GM21576 (cell line): Measurements from ENCODE around the gene STAT4.
"Not testable (repeated sequence)": the region's sequence is repeated elsewhere in the genome, so short reads cannot be mapped to it uniquely, and the experiment has no call there.

Experiments
- ATAC-seq: cut with Tn5 transposase; IDR thresholded peaks from one replicate; pipeline ENCODE4 v1.9.1; 2021; ENCODE audit warnings: mild to moderate bottlenecking, moderate library complexity; ENCODE audit not compliant: unreplicated experiment

STAT4 gene

DNA sequence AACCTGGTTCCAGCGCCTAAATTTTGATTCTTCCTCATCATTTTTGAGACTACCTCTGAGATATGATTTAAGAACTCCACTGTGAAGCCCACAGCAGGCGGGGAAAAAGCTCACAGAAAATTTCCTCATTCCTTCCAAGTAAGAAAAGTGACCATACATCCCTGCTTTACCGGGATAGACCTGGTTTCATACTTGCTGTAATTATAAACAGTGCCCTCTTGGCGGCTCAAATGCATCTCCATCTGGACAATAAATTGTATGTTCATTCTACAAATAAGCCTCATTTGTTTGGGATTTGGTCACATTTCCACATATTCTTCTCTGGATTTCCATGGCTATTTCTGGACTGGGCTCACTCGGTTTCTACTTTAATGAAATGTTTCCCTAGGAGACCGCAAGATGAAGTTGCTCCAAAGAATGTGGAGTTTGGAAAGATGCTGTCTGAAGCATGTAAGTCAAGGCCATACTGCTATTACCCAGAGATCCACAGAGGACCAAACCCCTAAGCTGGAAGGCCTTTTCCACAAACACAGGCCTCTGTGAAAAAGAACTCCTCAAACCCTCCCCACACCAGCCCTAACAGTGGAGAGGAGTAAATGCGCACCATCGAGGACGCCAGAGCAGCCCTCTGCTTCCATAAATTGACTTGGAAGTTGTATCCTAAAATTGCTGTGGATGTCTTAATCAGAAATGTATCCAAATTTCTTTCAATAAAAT is 150.7 kb downstream of the STAT4 start:
- ATAC-seq = no peak

DNA sequence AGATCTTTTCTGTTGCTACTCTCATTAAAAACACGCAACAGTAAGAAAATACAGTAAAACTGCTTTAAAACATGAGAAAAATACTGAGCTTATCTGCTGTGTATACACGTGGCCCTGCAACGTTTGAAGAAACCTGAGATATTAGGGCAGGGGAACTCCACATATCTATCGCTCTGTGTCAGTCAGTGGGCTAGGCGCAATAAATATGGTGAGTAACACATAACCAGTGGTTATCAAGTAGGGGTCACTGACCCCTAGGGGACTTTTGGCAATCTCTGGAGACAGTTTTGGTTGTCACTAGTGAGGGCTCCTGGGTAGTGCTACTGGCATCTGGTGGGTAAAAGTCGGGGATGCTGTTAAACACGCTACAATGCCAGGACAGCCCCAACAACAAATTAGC is 151.7 kb downstream of the STAT4 start:
- ATAC-seq = no peak

DNA sequence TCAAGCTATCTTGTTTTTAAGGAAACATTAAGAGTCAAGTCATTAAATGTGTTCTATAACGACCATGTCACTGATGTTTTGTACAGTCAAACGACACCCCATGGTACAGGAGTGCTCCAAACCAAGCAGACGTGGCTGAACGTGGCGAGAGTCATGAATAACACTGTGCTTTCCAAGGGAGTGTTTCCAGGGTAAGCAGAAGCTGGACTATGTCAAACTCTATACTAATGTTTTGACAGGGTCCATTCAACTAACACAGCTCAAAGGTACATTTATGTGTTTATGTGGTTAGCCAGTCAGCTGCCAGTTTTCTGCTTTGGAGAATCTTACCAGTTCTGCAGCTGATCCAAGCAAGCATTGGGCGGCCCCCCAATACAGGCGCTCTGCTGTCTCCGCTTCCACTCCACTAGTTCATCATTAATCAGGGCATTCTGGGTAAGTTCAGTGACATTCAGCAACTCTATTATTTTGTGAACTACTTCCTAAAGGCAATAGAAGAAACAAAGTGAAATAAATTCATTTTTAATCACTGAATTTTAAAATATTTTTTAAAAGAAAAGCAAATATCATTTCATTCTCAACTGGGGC is 153.2 kb downstream of the STAT4 start:
- ATAC-seq = no peak

DNA sequence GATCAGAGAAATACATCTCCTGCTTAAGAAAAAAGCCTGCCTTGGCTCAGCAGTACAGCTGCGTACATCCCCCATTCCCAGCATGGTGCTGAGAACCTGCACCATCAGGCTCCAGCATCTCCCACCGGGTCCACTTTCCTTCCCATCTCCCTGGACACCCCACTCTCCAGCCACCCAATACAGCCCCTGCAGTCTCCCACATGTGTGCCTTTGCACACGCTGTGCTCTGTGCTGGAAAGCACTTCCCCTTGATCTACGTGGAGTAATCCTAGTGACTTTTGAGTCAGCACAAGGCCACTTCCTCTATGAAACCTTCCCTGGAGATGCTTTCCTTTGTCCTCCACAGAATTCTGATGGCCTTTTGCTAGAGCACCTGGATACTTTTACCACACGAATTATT is 153.8 kb downstream of the STAT4 start:
- no peak for ATAC-seq

DNA sequence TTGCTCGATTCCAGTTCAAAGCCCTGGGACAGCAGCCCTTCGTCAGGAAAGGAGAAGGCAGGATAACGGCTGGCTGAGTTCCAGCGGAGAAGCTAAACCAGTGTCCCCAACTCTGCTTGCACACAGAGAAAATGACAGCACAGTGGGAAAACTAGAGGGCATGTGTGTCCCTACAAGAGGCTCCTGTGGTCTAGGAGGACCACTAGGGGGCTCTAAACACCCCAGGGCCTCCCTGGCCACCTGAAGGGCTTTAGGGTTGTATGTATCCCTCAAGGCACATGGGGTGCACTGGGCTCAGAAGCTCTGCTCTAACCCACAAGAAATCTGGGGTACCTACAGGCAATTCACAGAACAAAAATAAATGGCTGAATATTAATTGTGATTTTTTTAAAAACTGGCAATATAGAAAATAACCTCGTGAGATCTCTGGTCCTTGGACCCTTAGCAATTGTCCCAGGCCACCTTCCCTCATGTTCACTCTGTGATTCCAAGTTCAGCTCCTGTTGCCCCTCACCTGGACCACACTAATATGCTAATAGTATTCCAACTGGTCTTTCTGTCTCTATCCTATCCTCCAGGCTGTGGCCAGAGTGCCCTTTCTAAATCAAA is 154.4 kb downstream of the STAT4 start:
- no peak for ATAC-seq

DNA sequence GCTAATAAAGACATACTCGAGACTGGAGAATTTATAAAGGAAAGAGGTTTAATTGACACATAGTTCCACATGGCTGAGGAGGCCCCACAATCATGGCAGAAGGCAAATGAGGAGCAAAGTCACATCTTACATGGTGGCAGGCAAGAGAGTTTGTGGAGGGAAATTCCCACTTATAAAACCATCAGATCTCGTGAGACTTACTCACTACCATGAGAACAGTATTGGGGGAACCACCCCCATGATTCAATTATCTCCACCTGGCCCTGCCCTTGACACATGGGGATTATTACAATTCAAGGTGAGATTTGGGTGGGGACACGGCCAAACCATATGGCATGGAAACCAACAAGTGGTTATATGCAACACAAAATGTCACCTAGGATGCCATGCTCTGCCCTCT is 155.5 kb downstream of the STAT4 start:
- not testable (repeated sequence) for ATAC-seq

DNA sequence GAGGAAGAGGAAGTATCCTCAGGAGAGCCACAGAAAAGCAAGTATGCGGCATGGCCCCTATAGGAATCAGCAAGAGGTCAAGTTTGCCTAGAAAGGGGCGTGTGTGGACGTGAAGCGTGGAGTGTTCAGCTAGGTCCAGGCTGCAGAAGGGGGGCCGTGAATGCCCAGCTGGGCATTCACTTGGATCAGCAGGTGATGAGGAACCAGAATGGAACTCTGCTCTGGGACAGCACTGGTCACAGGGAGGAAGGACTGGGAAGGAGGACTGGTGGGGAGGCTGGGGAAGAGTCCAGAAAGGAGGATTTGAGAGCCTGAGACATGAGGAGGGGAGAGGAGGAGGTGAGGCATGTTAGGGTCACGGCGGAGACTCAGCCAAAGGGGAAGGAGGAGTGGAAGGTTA is 156.6 kb downstream of the STAT4 start:
- no peak for ATAC-seq

DNA sequence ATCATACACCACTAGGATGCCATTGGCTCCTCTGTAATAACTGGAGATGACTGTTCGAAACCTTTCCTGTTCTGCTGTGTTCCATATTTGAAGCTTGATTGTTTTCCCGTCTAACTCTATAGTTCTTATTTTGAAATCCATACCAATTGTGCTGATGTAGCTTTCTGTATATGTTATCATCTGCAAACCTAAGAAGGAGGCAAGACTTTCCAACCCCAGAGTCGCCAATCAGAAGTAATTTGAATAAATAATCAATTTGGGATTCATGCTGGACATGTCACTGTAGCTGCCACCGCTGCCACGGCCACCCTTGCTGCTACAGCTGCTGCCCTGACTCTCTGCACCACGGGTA is 157.5 kb downstream of the STAT4 start:
- ATAC-seq = no peak

DNA sequence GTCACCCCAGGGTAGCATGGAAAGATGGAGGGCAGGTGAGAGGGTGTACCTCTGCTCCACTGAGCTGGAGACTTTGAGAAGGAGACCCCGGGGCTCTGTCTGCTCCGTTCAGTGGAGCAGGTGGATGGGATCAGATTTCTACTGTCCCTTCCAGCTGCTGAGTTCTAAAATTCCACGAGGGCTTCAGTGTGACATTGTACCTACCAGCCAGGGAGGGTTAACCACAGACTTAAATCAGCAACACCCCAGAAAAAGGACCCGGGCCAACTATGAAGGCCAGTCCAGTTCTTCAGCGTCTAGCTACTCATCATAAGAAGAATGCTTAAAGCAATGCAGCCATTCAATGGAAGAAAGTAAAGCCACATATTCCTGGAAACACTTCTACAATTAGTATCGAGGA is 160.7 kb downstream of the STAT4 start:
- no peak for ATAC-seq

DNA sequence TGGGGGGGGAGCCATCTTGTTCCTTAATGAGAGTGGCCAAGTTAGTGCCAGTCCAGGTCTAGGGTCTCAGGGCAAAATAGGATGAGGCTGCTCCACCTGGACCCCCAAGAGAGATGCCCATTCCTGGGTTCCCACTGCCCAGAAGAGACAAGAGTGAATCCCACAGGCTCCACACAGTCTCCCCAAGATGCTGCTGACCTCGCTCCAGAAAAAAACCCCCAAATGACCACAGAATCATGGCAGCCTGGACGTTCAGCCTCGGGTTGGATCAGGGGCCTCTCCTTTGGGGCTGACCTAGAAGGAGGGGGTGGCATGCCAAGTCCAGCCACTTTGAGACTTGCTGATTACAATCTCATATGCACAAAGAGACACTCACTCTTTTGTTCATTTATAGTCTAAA is 161.9 kb downstream of the STAT4 start:
- ATAC-seq = no peak

DNA sequence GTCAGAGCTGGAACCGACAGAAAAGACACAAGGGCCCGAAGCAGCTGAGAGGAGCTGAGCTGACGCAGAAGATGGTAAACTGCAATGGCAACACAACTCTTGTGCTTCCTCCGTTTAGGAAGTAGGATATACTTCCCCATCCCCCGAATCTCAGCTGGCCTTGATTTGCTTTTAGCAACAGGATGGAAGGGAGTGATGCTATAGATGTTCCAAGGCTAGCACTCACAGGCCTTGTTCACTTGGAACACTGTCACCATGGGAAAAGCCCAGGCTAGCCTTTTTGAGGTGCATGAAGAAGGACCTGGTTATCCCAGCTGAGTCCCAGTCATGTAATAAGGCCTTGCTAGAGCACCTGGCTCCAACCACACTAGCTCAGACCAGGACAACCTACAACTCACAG is 162.9 kb downstream of the STAT4 start:
- ATAC-seq = no peak

DNA sequence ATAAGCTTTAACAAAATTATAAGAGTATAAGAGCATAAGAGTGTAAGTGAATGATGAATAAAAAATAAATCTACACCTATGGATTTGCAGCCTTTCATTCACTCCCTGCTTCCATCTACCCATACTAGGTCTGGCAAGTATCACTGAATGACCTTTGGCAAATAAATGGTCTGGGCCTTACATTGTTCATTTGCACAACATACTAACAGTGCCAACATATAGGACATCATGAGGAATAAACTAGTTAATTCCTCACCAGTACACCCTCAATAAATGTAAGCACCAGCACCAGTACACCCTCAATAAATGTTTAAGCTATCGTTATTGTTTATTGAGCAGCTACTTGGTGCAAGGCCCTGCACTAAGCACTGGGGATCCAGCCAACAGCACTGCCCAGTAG is 163.7 kb downstream of the STAT4 start:
- ATAC-seq = no peak

DNA sequence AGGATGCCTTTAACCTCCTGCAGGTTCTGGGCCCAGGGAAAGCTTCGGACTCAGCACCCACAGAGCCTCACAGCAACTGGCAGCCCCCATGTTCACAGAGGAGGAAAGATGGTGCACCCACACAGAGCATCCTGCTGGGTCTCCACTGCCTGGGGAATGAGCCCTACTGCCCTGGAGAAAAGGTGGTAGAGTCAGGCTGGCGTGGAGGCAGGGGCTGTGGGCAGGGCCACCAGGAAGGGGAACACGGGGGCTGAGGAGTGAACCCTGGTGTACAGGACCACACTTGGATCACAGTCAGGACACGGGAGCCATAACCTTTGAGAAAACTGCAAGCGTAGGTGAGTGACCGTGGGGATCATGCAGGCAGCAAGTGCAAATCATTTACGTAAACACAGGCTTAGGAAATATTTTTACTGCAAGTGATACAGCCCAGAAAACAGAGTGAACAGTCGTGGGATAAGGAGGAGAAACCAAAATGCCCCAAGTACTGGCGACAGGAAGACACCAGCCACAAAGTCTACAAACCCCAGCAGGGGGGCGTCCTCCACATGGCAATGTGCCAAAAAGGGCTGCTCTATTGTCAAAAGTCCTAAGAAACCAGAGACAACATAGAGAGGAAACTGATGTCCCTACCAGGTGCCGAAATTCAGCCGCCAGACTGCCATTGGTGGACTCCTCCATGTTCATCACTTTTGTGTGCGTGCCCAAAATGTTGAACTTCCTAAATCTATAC is 164.4 kb downstream of the STAT4 start:
- ATAC-seq = no peak

DNA sequence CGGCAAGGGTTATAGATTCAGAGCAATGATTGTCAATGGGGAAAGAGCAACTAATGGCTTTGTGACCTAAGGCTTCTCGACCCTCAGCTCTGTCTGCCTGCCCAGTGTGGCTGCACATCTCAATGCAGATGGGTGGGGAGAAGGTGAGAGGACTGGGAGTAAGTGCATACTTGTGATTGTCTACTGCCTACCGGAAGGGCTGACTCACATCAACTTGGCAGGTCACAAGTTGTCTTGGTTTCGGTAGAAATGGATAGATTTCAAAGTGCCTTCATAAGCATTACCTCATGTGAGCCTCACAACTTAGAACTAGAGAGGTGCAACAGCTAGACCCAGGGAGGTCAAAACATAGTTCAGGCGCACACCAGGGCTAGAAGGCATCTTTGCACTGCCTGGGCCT is 166.2 kb downstream of the STAT4 start:
- ATAC-seq = no peak

DNA sequence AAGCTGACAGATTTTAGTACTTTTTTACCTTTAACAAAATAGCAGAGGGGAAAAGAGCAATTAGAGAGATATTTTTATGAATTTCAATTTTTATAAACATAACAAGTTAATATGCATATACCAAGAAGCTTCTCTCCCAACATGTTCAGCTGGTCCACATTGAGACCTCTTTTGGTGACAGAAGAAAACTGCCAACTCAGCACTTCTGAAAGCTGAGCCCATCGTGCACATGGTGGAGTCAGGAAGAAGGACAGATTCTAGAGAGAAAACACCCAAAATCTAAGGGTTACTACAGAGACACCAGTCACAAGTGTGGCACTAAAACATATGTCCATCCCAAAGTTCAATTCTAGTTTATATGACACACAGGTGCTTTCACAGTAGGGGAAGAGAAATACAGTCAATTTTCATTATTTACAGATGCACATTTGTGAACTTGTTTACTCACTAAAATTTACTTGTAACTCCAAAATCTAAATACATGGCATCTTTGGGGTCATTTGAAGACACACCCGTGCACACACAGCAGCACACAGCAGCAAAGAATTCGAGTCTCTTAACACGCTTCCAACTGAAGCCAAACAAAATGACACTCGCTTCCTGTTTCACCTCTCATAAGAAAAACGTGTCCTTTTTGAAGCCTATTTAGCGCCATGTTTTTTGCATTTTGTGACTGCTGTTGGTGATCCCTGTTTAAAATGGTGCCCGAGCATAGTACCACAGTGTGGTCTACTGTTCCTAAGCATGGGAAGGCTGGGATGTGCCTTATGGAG is 168.3 kb downstream of the STAT4 start:
- no peak for ATAC-seq

DNA sequence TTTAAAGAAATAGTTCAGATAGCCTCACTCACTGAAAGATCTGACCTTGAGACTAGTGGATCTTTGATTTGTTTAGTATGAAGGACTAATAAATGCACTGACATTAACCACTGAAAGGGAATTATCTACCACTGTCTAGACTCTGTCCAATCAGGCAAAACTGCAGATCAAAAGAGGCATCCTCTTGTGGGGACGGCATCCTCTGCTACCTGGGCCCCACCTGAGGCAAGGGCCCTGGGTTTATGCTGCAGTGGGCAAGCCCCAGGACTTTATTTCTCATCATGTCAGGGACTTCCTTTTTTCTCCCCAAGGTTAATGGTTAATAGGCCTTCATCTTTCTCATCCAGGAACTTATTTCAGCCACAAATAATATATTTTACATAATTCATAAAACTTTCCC is 169.1 kb downstream of the STAT4 start:
- no peak for ATAC-seq

DNA sequence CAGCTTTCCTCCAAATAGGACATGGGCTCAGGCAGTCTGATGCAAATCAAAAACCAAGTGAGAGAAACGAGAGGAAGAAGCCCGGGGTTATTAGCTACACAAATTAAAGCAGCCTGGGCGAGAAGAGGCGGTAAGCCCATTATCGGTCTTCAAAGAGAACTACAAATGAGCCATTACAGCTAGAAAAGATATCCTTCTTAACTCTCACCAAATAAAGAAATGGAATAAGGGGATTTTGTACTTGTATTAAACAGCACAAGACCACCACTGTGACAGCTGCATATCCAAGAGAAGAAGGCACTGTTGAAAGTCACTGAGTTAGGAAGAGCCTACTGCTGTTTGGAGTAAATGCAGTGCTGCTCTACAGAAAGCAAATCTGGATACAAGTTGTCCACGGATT is 169.5 kb downstream of the STAT4 start:
- ATAC-seq = no peak

DNA sequence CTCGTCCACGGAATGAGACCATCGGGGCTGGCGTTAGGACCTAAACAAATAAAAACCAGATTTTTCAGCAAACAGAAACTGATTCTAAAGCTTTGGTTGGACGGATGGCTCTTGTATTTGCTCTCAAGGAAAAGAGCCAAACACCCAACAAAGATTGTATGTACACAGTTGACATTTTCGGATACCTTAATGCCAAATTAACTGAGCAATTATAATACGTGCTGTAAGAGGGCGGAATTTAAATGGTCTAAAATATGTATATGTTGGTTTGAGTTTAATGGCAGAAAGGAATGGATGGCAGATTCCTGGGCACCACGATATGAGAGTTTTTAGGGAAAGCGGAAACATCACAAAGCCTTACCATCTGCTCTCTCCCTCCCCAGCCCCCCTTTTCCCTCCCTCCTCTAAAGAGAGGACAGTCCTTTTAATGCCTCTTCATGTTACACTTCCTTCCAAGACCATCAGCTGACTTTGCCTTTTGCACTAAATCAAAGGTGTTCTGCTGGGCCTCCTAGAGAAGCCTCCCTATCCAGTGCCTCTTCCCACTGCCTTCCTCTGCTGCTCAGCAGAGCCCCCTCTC is 170.1 kb downstream of the STAT4 start:
- ATAC-seq = no peak

DNA sequence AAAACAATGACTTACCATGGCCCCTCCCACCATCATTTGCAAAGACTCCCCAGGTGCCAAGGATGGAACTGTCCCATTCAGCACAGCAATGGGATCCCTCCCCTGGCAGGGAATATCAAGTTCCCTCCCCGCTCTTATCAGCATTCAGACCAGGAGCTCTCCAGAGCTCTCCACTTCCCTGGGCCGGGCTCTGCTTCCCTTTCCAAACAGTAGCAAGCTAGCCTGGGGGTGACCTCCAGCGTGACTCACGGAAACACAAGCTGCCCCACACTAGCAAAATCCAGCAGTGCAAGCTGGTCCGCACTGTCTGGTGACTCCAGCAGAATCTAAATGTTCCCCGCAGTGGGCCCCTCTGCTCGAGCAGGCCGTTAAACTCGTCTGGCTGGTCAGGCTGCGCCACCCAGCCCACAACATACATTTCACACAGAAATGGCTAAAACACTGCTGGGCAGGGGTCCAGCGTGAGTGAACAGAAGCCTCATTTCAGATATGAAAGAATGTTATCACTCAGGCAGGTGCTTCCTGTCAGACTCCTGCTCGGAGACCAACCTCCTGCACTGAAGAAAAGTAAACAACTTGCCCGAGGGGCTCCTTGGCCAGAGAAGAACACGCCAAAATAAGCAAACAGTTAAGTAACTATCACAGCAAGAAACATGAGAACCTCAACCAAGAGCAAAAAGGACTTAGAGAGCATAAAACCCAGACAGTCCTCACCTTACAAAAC is 170.7 kb downstream of the STAT4 start:
- no peak for ATAC-seq
